Spinal cord (tissue), 10 donors: Measurements from ENCODE around the gene ZBTB38. TPM values are rescaled to one million over a fixed set of nuclear protein-coding genes. Genes with fewer than 3 reads are reported as not detected.

Experiments
- DNase-seq, 6 donors: peaks; one replicate each; pipeline versions ENCODE4 v3.0.0 to v3.0.0-alpha.2; 2013 to 2015; ENCODE audit warnings: low spot score in 6 of 6, low read depth in 4 of 6
- H3K27ac ChIP-seq: one replicate; pipeline ENCODE4 v1.5.1; 2013; ENCODE audit warnings: low read depth, low read length, control low read depth
- H3K27me3 ChIP-seq: one replicate; pipeline ENCODE4 v1.6.1; 2013; ENCODE audit warnings: low read length; ENCODE audit not compliant: control insufficient read depth, insufficient read depth
- H3K36me3 ChIP-seq: one replicate; pipeline ENCODE4 v1.6.1; 2013; ENCODE audit warnings: low read length; ENCODE audit not compliant: control insufficient read depth, insufficient read depth
- H3K4me1 ChIP-seq: one replicate; pipeline ENCODE4 v1.6.1; 2013; ENCODE audit warnings: low read length; ENCODE audit not compliant: control insufficient read depth, insufficient read depth
- H3K4me3 ChIP-seq: one replicate; pipeline ENCODE4 v1.5.1; 2013; ENCODE audit warnings: low read depth, low read length, control low read depth
- H3K9me3 ChIP-seq: one replicate; pipeline ENCODE4 v1.6.1; 2013; ENCODE audit warnings: low read length; ENCODE audit not compliant: control insufficient read depth, insufficient read depth
- WGBS: methylation state at CpG from one replicate; pipeline ENCODE4 v1.1.5; 2013; ENCODE audit warnings: missing lambda C conversion rate; ENCODE audit not compliant: insufficient coverage; 5-methylcytosine and 5-hydroxymethylcytosine counted together
- polyA plus RNA-seq, 2 donors: library from polyadenylated mRNA; unstranded; fragments of 120-200 nt; gene quantifications; one replicate each; pipeline ENCODE4 v1.2.1, GENCODE V29; 2013; ENCODE audit not compliant: insufficient read length in 2 of 2
- total RNA-seq, 2 donors: library from RNA; depleted of rRNA in 1 of 2; stranded (reverse); fragments of 120-200 nt in 1 of 2; fragments of >200 nt in 1 of 2; gene quantifications; one replicate each; pipeline versions ENCODE4 v1.2.3 to v1.2.4, GENCODE V29; 2013 to 2014
- donor health status: healthy.

The ZBTB38 gene
- total and polyA plus RNA-seq, 4 donors: 39.1 to 118 (median 64.2) TPM

DNA sequence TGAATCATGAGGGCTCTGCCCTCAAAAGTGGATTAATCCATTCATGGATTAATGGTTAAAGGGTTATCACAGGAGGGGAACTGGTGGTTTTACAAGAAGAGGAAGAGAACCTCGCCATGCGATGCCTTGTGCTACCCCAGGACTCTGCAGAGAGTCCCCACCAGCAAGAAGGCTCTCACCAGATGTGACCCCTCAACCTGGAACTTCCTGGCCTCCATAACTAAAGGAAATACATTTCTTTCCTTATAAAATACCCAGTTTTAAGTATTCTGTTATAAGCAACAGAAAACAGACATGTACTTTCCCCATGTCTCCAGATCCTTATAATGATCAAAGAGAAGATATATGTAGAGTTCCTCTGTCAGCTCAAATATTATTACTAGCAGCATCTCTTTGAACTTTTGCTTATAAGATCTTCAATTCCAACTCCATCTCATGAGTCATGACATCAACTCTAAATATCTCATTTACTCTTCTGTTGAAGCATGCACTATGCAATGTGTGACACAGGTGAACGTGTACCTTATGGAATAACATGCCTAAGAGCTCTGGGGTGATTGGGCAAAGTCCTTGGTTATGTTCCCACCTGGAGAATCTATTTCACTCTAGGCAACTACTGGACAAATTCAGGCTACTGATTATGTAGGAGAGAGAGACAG is 37.5 kb upstream of the ZBTB38 start:
- Histone ChIP-seq H3K4me1 (no peaks in the 10 kb centered on the region), H3K36me3 (no peaks in the 10 kb centered on the region), H3K27me3 (no peaks in the 10 kb centered on the region), H3K9me3 (no peaks in the 10 kb centered on the region), H3K27ac (no peak overlapping the region), H3K4me3 (no peak overlapping the region)
- WGBS: no CpG with 5 or more reads among the region's 3 CpGs
- DNase-seq: no peak

GRCh38 chr3:141331377-141332318 is 36.7 kb upstream of the ZBTB38 start:
- Histone ChIP-seq H3K4me1 (no peaks in the 10 kb centered on the region), H3K4me3 (no peak overlapping the region), H3K27ac (no peak overlapping the region), H3K36me3 (no peaks in the 10 kb centered on the region), H3K27me3 (no peaks in the 10 kb centered on the region), H3K9me3 (no peaks in the 10 kb centered on the region)
- DNase-seq: no peak
- WGBS: 58% methylated on average over 8 of the region's 9 CpGs

GRCh38 chr3:141332416-141332815 is 35.9 kb upstream of the ZBTB38 start:
- H3K27me3 ChIP-seq: no peaks in the 10 kb centered on the region
- 86% methylated on average over 3 of the region's 5 CpGs for WGBS
- H3K27ac ChIP-seq: no peak overlapping the region
- H3K4me3 ChIP-seq: no peak overlapping the region
- H3K9me3 ChIP-seq: no peaks in the 10 kb centered on the region
- H3K4me1 ChIP-seq: no peaks in the 10 kb centered on the region
- H3K36me3 ChIP-seq: no peaks in the 10 kb centered on the region
- DNase-seq: no peak

DNA sequence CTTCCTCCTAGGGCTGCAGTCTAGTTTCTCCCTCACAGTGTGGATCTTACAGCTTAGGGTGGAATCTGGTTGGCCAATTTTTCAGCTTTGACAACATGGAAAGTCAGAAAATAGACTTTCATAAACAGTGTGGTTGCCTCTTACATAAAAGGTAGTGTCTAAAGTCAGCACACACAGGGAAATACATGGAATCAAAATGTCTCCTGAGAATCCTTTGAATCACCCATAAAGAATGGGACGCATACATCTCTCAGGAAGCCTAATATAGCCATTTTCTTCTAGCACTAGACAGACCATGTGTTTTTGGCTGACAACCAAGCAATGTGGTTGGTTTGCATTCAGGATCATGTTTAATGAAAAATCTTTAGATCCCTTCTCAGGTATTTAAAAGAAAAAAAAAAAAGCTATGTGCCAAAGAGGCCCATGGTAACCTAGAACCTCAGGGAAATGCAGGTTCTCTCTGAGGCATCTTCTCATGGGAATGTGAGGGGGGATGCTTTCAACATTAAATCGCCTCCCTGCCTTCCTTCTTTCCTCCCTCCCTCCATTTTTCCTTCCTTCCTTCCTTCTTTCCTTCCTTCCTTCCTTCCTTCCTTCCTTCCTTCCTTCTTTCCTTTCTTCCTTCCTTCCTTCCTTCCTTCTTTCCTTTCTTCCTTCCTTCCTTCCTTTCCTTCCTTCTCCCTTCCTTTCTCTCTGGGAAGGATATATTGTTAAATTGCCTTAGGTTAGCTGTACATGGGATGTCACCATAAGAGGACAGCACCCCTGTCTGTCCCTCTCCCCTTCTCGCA is 34.3 kb upstream of the ZBTB38 start:
- no peak overlapping the region for H3K4me3 ChIP-seq
- no peaks in the 10 kb centered on the region for H3K4me1 ChIP-seq
- H3K36me3 ChIP-seq: no peaks in the 10 kb centered on the region
- DNase-seq: no peak
- H3K9me3 ChIP-seq: no peaks in the 10 kb centered on the region
- WGBS: 100% methylated on average over 1 of the region's 3 CpGs
- no peak overlapping the region for H3K27ac ChIP-seq
- H3K27me3 ChIP-seq: no peaks in the 10 kb centered on the region

DNA sequence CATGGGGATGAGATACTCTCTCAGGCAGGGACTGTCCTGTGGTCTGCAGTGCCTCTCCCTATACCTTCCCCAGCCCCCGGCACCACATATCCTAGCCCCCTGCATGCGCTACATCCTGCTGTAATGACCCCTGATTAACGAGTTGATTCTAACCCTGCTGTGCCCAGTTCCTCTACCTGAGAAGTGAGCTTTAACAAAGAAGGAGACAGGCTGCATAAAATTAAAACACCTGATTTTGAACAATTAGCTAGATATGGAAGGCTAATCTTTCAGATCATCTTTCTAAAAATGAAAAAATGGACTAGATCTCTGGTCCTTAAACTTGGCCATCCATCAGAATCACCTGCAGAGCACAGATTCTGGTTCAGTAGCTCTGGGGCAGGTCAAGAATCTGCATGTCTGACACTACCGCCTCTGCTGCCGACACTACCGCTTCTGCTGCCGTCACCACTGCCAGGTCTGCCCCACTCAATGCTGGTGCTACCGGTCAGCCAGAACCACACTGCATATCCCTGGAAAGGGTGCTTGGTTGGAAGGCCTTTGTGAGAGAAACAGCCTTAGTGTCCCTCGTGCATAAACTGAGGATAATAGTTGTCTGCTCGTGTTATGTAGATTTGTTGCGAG is 33.6 kb upstream of the ZBTB38 start:
- no peak for DNase-seq
- 75% methylated on average over 10 of the region's 11 CpGs for WGBS
- Histone ChIP-seq H3K4me3 (no peak overlapping the region), H3K27ac (no peak overlapping the region), H3K27me3 (no peaks in the 10 kb centered on the region), H3K36me3 (no peaks in the 10 kb centered on the region), H3K9me3 (no peaks in the 10 kb centered on the region), H3K4me1 (no peaks in the 10 kb centered on the region)

DNA sequence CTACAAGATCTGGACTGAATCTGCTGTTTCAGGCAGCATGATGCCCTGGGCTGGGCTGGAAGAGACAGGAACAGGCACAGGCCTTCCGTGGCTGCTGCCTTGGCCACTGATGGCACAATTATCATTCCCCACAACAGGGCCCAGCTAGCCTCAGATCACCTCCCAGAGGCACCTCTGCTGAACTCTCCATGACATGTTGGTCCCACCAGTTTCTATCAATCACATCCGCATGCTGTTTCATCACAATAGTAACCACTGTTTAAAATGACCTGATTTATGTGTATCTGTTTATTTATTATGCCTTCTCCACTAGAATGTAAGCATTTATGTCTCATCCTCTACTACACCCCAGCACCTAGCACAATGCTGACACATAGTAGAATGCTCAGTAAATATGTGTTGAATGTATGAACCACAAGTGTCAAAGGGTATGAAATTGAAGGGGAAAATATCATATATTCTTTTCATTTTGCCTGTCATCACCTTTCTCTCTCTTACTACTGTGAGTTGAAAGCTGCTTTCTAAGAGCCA is 32.7 kb upstream of the ZBTB38 start:
- WGBS: 36% methylated on average over 1 of the region's 2 CpGs
- Histone ChIP-seq H3K4me1 (no peaks in the 10 kb centered on the region), H3K36me3 (no peaks in the 10 kb centered on the region), H3K9me3 (no peaks in the 10 kb centered on the region), H3K27me3 (no peaks in the 10 kb centered on the region), H3K27ac (no peak overlapping the region), H3K4me3 (no peak overlapping the region)
- DNase-seq: no peak

DNA sequence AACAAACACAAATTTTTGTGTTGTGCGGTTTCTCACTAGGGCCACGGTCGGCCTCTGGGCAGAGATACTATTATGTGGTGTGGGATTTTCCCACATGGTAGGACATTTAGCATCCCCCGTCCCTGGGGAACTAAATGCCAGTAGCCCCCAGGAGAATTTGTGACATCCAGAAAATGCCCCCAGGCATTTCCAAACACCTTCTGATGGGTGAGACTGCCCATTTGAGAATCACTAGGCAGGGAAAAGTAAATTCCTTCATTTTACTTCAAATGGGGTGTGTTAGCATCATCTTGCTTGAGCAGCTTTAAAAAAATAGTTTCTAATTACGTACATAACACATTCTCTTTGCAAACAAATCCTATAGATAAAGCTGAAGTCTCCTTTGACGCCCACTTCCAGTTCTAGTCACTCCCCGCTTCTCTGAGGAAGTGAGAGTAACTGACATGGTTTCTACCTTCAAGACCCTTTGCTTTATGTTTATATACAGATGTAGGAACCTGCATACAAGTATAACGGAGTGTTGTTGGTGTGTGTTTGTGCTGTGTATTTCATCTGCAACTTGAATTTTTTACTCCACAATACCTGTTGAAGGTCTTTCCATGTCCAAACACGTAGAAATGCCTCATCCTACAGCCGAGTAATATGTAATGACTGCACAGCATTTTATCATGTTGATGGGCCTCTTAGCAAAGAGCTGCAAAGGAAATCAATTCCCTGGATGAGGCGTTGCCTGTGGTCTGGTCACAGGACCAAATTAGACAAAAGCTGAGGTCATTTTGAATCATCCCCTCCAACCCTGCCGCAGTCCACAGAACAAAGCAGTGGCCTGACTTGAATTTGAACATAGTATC is 31.4 kb upstream of the ZBTB38 start:
- Histone ChIP-seq H3K9me3 (no peaks in the 10 kb centered on the region), H3K36me3 (no peaks in the 10 kb centered on the region), H3K4me3 (no peak overlapping the region), H3K27ac (no peak overlapping the region), H3K4me1 (no peaks in the 10 kb centered on the region), H3K27me3 (no peaks in the 10 kb centered on the region)
- DNase-seq: peak in 1 of 6 donors; percentile 29
- WGBS: 42% methylated on average over 2 of the region's 12 CpGs

- Histone ChIP-seq H3K4me1 (no peaks in the 10 kb centered on the region), H3K9me3 (no peaks in the 10 kb centered on the region), H3K27me3 (no peaks in the 10 kb centered on the region), H3K27ac (no peak overlapping the region), H3K36me3 (no peaks in the 10 kb centered on the region), H3K4me3 (no peak overlapping the region)
- WGBS: no CpG with 5 or more reads among the region's 1 CpG
- DNase-seq: no peak
These were observed 30.8 kb upstream of the ZBTB38 start for GRCh38 chr3:141337523-141337854.
